Diencephalon (tissue), 1 donor: Measurements from ENCODE around the gene SLITRK4. TPM values are rescaled to one million over a fixed set of nuclear protein-coding genes. Genes with fewer than 3 reads are reported as not detected.

ENCODE experiments used
- total RNA-seq: library from RNA; depleted of rRNA; stranded (reverse); fragments of >200 nt; gene quantifications from one replicate; pipeline ENCODE4 v1.2.3, GENCODE V29; 2014

Gene SLITRK4
- total RNA-seq: 59.3 TPM

GRCh38 chrX:143635915-143636314, at the start of gene SLITRK4:
Gene SLITRK4, minus strand, starts transcription at chrX:143636101. Its CDS starts 4,993 bp downstream, at chrX:143631108.

Other genes with a start within 250 kb of the SLITRK4 start
- gene SPANXN3, start 118.6 kb downstream of the SLITRK4 start, total RNA-seq: not detected
- gene SPANXN2, start 84.7 kb upstream of the SLITRK4 start, total RNA-seq: not detected
- not detected for gene UBE2NL, start 248.0 kb upstream of the SLITRK4 start, total RNA-seq